B cell (primary cell): ENCODE measurements around the gene JMJD8. TPM values are rescaled to one million over a fixed set of nuclear protein-coding genes. Genes with fewer than 3 reads are reported as not detected.

Source experiments
- ATAC-seq: fragments of 200-7000 bp; cut with Tn5 transposase; one replicate; pipeline ENCODE4 v1.10.0; 2021; ENCODE audit warnings: low read depth, mild to moderate bottlenecking, moderate number of reproducible peaks, moderate library complexity
- CTCF ChIA-PET: fragments of 350-600 bp; sonication (Branson Sonifier 250); formaldehyde crosslinking; loops from one replicate; lab custom pipeline; 2021; ENCODE audit warnings: antibody characterized with exemption, inconsistent platforms; lab: Charles Lee
- POLR2A ChIA-PET: fragments of 350-600 bp; sonication (Branson Sonifier 250); formaldehyde crosslinking; loops from one replicate; lab custom pipeline; 2021; ENCODE audit warnings: antibody characterized with exemption; lab: Charles Lee
- DNase-seq: peaks from one replicate; pipeline ENCODE4 v3.0.0; 2013
- H2AFZ ChIP-seq: 2 replicates; pipeline ENCODE4 v1.6.1; 2012; ENCODE audit warnings: mild to moderate bottlenecking, low read depth, low read length; ENCODE audit not compliant: insufficient read depth, poor library complexity, severe bottlenecking
- H3K27ac ChIP-seq, 2 donors: 1 replicate in 1 of 2; 2 replicates in 1 of 2; pipeline ENCODE4 v1.5.1; 2012 to 2013; ENCODE audit warnings: low read length in 2 of 2, mild to moderate bottlenecking in 2 of 2, moderate library complexity in 1 of 2
- H3K27me3 ChIP-seq, 4 experiments: fragments of 200-600 bp in 1 of 4; sonication (generic) in 1 of 4; replicated peaks in 1 of 4; 1 replicate in 2 of 4; 2 replicates in 2 of 4; pipeline versions ENCODE4 v1.6.1 to v1.7.0; 2013 to 2016; ENCODE audit warnings: low read length in 3 of 4, mild to moderate bottlenecking in 2 of 4, mixed read lengths in 1 of 4, moderate library complexity in 1 of 4; ENCODE audit not compliant: insufficient read depth in 4 of 4, control insufficient read depth in 3 of 4; ENCODE audit errors: control extremely low read depth in 1 of 4
- H3K36me3 ChIP-seq, 2 experiments: replicated peaks in 1 of 2; 1 replicate in 1 of 2; 2 replicates in 1 of 2; pipeline versions ENCODE4 v1.6.1 to v1.7.1; 2013; ENCODE audit warnings: low read length in 1 of 2; ENCODE audit not compliant: insufficient read depth in 2 of 2, control insufficient read depth in 1 of 2; ENCODE audit errors: control extremely low read depth in 1 of 2, extremely low read depth in 1 of 2
- H3K4me1 ChIP-seq, 2 donors: fragments of 200-600 bp in 1 of 2; sonication (generic) in 1 of 2; 1 replicate in 1 of 2; 2 replicates in 1 of 2; pipeline versions ENCODE4 v1.5.1 to v1.6.1; 2013 to 2017; ENCODE audit warnings: low read length in 2 of 2; ENCODE audit not compliant: control insufficient read depth in 2 of 2, insufficient read depth in 2 of 2
- H3K4me2 ChIP-seq: replicated peaks from 2 replicates; pipeline ENCODE3; 2012; ENCODE audit warnings: mild to moderate bottlenecking, low read depth, low read length; ENCODE audit not compliant: poor library complexity, severe bottlenecking
- H3K4me3 ChIP-seq, 5 experiments: fragments of 200-600 bp in 1 of 5; sonication (generic) in 1 of 5; 1 replicate in 3 of 5; 2 replicates in 2 of 5; pipeline versions ENCODE4 v1.5.1 to v1.7.0; 2011 to 2016; ENCODE audit warnings: low read length in 4 of 5, mild to moderate bottlenecking in 4 of 5, low read depth in 2 of 5, control low read depth in 1 of 5, moderate library complexity in 1 of 5; ENCODE audit not compliant: insufficient read depth in 1 of 5; ENCODE audit errors: control extremely low read depth in 1 of 5, extremely low read depth in 1 of 5
- H3K79me2 ChIP-seq: fragments of 200-600 bp; sonication (generic); one replicate; pipeline ENCODE4 v1.6.0; 2016; ENCODE audit warnings: low read length; ENCODE audit not compliant: control insufficient read depth, insufficient read depth
- H3K9ac ChIP-seq: fragments of 200-600 bp; sonication (generic); 2 replicates; pipeline ENCODE4 v1.6.1; 2017; ENCODE audit warnings: mild to moderate bottlenecking, low read length, moderate library complexity
- H3K9me3 ChIP-seq, 3 donors: one replicate each; pipeline versions ENCODE4 v1.6.1 to v1.7.1; 2013; ENCODE audit warnings: low read length in 2 of 3; ENCODE audit not compliant: control insufficient read depth in 2 of 3, insufficient read depth in 1 of 3; ENCODE audit errors: control extremely low read depth in 1 of 3
- H4K20me1 ChIP-seq: 2 replicates; pipeline ENCODE4 v1.6.0; 2012; ENCODE audit warnings: mild to moderate bottlenecking, low read length; ENCODE audit not compliant: insufficient read depth, control insufficient read depth, poor library complexity, severe bottlenecking
- H3K27ac Mint-ChIP-seq: one replicate; pipeline ENCODE4 v1.8.0; 2021; ENCODE audit warnings: mixed read lengths
- H3K27me3 Mint-ChIP-seq: one replicate; pipeline ENCODE4 v1.8.0; 2021; ENCODE audit warnings: mixed read lengths
- H3K4me1 Mint-ChIP-seq: one replicate; pipeline ENCODE4 v1.8.0; 2021; ENCODE audit warnings: mixed read lengths
- H3K4me3 Mint-ChIP-seq: one replicate; pipeline ENCODE4 v1.8.0; 2021; ENCODE audit warnings: mixed read lengths
- H3K9me3 Mint-ChIP-seq: one replicate; pipeline ENCODE4 v1.8.0; 2022; ENCODE audit warnings: mixed read lengths; ENCODE audit not compliant: insufficient read depth
- CTCF ChIP-seq: fragments of 200-600 bp; IDR thresholded peaks from one replicate; pipeline ENCODE4 v1.8.0; 2022; ENCODE audit warnings: antibody characterized with exemption, mild to moderate bottlenecking
- EZH2 ChIP-seq: IDR thresholded peaks from 2 replicates; pipeline ENCODE4 v1.6.1; 2012; ENCODE audit warnings: borderline replicate concordance, low read depth, mild to moderate bottlenecking, moderate library complexity, low read length; ENCODE audit not compliant: insufficient read depth, poor library complexity, severe bottlenecking
- WGBS: methylation state at CpG from one replicate; pipeline ENCODE4 v1.1.5; 2013; ENCODE audit warnings: missing lambda C conversion rate; ENCODE audit not compliant: insufficient coverage; 5-methylcytosine and 5-hydroxymethylcytosine counted together
- intact Hi-C: fragments of 100-400 bp; cut with micrococcal nuclease; formaldehyde crosslinking; loops from one replicate; pipeline ENCODE4 v1.10.0; 2022
- polyA minus RNA-seq: library from RNA; depleted of rRNA, polyadenylated mRNA; stranded (reverse); fragments of >200 nt; gene quantifications from 2 replicates; pipeline ENCODE4 v1.2.3, GENCODE V29; 2012
- polyA plus RNA-seq: library from polyadenylated mRNA; depleted of rRNA; stranded (reverse); fragments of >200 nt; gene quantifications from 2 replicates; pipeline ENCODE4 v1.2.3, GENCODE V29; 2012
- total RNA-seq, 2 donors: library from RNA; stranded (reverse); fragments of 120-200 nt in 1 of 2; gene quantifications; 1 replicate in 1 of 2; 2 replicates in 1 of 2; pipeline versions ENCODE4 v1.2.3 to v1.2.4, GENCODE V29; 2013 to 2022

JMJD8 gene, protein sequence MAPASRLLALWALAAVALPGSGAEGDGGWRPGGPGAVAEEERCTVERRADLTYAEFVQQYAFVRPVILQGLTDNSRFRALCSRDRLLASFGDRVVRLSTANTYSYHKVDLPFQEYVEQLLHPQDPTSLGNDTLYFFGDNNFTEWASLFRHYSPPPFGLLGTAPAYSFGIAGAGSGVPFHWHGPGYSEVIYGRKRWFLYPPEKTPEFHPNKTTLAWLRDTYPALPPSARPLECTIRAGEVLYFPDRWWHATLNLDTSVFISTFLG
- 41.3 and 46.3 TPM in 2 replicates for total RNA-seq
- total RNA-seq (2013), result 24.4 TPM
- polyA plus RNA-seq, result 61.1 and 69.3 TPM in 2 replicates
- polyA minus RNA-seq, result 60.3 TPM in 2 replicates

DNA sequence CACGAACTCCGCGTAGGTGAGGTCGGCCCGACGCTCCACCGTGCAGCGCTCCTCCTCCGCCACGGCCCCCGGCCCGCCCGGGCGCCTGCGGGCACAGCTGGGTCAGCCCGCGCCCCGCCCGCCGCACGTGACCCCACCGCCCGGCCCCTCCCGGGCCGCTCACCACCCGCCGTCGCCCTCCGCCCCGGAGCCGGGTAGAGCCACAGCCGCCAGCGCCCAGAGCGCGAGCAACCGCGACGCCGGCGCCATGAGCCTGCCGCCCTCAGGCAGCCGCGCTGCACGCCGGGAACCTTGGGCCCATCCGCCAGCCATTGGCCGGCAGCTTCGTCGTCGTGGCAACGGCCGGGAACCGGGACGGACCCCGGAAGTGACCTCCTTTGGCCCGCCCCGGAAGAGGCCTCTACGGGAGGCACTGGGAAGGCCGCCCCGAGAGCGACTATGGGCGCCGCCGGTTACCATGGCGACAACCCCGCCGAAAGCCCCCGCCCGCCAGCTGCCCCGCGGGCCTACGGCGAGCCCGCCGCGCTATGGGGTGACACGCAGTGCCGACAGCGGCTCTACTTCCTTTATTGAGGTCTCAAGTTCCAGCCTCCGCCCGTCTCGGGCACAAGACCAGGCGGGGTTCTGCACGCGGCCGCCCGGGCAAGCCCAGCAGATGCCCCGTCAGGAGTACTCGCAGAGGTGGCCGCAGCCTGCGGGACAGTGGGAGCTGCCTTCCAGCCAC, at the start of gene JMJD8:
JMJD8 (minus strand) TSS at position 264 of the 724 bp plus-strand sequence; CDS start at position 249, 15 bp downstream.
- H3K9ac ChIP-seq, result peak within 1 kb of the TSS; percentile 73
- no peak for TF ChIP-seq CTCF
- TF ChIP-seq EZH2, result no peak
- peak within 1 kb of the TSS; percentile 86 for H3K4me3 Mint-ChIP-seq
- H3K9me3 Mint-ChIP-seq, result no peaks in the 10 kb centered on the region
- CTCF ChIA-PET, result interaction anchor here (0.8 to 0.9 kb wide), 2 partner anchors 21 to 37 kb away, joined by 3 read pairs; partner anchors contain the start of gene ANTKMT
- no peaks in the 10 kb centered on the region for H3K27me3 Mint-ChIP-seq
- peaks cover 0 to 27% of the 10 kb centered on the region in 2 experiments for H3K36me3 ChIP-seq
- H2AFZ ChIP-seq, result peak within 1 kb of the TSS; percentile 73
- 3% methylated on average over 91 of the region's 91 CpGs for WGBS
- H3K27ac Mint-ChIP-seq, result peak within 1 kb of the TSS; percentile 91
- ATAC-seq (peak; percentile 48), DNase-seq (peak; percentile 98)
- intact Hi-C loops, result loop anchor here (1.0 to 5.0 kb wide), 6 partner anchors 15 to 57 kb away; partner anchors contain the start of genes ANTKMT, CIAO3, MCRIP2 and RHOT2
- peaks cover 32% of the 10 kb centered on the region for H3K4me1 Mint-ChIP-seq
- H3K79me2 ChIP-seq, result peaks cover 43% of the 10 kb centered on the region
- peaks cover 31 to 48% of the 10 kb centered on the region in 2 donors for H3K4me1 ChIP-seq
- POLR2A ChIA-PET, result interaction anchor here (0.6 to 1.4 kb wide), 4 partner anchors 17 to 608 kb away, joined by 3 to 4 read pairs (median 4); partner anchors contain the start of genes ANTKMT and RHOT2
- peaks cover 32% of the 10 kb centered on the region for H4K20me1 ChIP-seq
- no peaks in the 10 kb centered on the region for H3K9me3 ChIP-seq
- peak within 1 kb of the TSS in 4 of 5 experiments; percentile 57 to 72 (median 63) for H3K4me3 ChIP-seq
- peak within 1 kb of the TSS; percentile 97 for H3K4me2 ChIP-seq
- peak within 1 kb of the TSS; percentile 64 to 89 for H3K27ac ChIP-seq
- H3K27me3 ChIP-seq, result no peaks in the 10 kb centered on the region
